HepG2 (cell line): ENCODE measurements around the gene PLXNB2. TPM values are rescaled to one million over a fixed set of nuclear protein-coding genes. Genes with fewer than 3 reads are reported as not detected.

Source experiments
- ATAD3A ChIP-seq: sonication (generic); formaldehyde crosslinking; IDR thresholded peaks from 2 replicates; pipeline ENCODE4 v1.4.0; 2020; ENCODE audit warnings: missing genetic modification reagents
- DNMT1 ChIP-seq: sonication (generic); formaldehyde crosslinking; IDR thresholded peaks from 2 replicates; pipeline ENCODE4 v1.5.1; 2020; ENCODE audit warnings: mild to moderate bottlenecking, missing genetic modification reagents
- FOXO1 ChIP-seq: sonication (generic); formaldehyde crosslinking; IDR thresholded peaks from 2 replicates; pipeline ENCODE4 v1.4.0; 2020; ENCODE audit warnings: missing genetic modification reagents
- GABPA ChIP-seq, 2 experiments: IDR thresholded peaks; 2 replicates each; pipeline ENCODE4 v1.6.1; 2011 to 2016; ENCODE audit warnings: low read depth in 2 of 2, low read length in 1 of 2, missing biosample characterization in 1 of 2, missing genetic modification characterization in 1 of 2
- HDAC6 ChIP-seq: fragments of 200-600 bp; sonication (generic); IDR thresholded peaks from 2 replicates; pipeline ENCODE4 v1.7.0; 2017; ENCODE audit warnings: mild to moderate bottlenecking, antibody characterized with exemption, low read length, low read depth
- HNRNPLL ChIP-seq: fragments of 200-400 bp; formaldehyde crosslinking; IDR thresholded peaks from 2 replicates; pipeline ENCODE4 v1.6.1; 2017; ENCODE audit warnings: mild to moderate bottlenecking, low read depth, low read length; ENCODE audit not compliant: poor library complexity, severe bottlenecking
- ISX ChIP-seq: sonication (generic); formaldehyde crosslinking; conservative IDR thresholded peaks from 2 replicates; pipeline ENCODE4 v1.5.0; 2020; ENCODE audit warnings: missing genetic modification reagents
- POLR2A ChIP-seq, 2 experiments: IDR thresholded peaks; 2 replicates each; pipeline ENCODE4 v1.6.1; 2011; ENCODE audit warnings: low read depth in 2 of 2, low read length in 2 of 2, mild to moderate bottlenecking in 1 of 2, moderate library complexity in 1 of 2; ENCODE audit not compliant: insufficient read depth in 1 of 2
- RARA ChIP-seq: IDR thresholded peaks from 2 replicates; pipeline ENCODE4 v1.6.1; 2016; ENCODE audit warnings: missing genetic modification reagents, missing compliant biosample characterization
- RBM22 ChIP-seq: fragments of 200-400 bp; formaldehyde crosslinking; optimal IDR thresholded peaks from 2 replicates; pipeline ENCODE3; 2017; ENCODE audit warnings: mild to moderate bottlenecking, low read length, moderate library complexity
- SAFB2 ChIP-seq: sonication (generic); formaldehyde crosslinking; IDR thresholded peaks from 2 replicates; pipeline ENCODE4 v1.5.1; 2020; ENCODE audit warnings: missing genetic modification reagents, low read depth, mild to moderate bottlenecking, borderline replicate concordance
- SAP130 ChIP-seq: IDR thresholded peaks from 2 replicates; pipeline ENCODE4 v1.6.1; 2016; ENCODE audit warnings: low read depth
- TARDBP ChIP-seq: sonication (generic); formaldehyde crosslinking; IDR thresholded peaks from 2 replicates; pipeline ENCODE4 v1.8.0; 2022; ENCODE audit warnings: mild to moderate bottlenecking, missing genetic modification reagents
- ZBTB3 ChIP-seq: sonication (generic); formaldehyde crosslinking; IDR thresholded peaks from 2 replicates; pipeline ENCODE4 v1.4.0; 2020; ENCODE audit warnings: low read depth, mild to moderate bottlenecking, moderate library complexity, missing genetic modification reagents, borderline replicate concordance
- ZFP62 ChIP-seq: sonication (generic); formaldehyde crosslinking; IDR thresholded peaks from 2 replicates; pipeline ENCODE4 v1.4.0; 2020; ENCODE audit warnings: missing genetic modification reagents
- ZKSCAN5 ChIP-seq: sonication (generic); formaldehyde crosslinking; IDR thresholded peaks from 2 replicates; pipeline ENCODE4 v1.5.1; 2020; ENCODE audit warnings: mild to moderate bottlenecking, missing genetic modification reagents
- ZNF232 ChIP-seq: sonication (generic); formaldehyde crosslinking; IDR thresholded peaks from 2 replicates; pipeline ENCODE4 v1.4.0; 2020; ENCODE audit warnings: missing genetic modification reagents, borderline replicate concordance
- ZNF234 ChIP-seq: sonication (generic); formaldehyde crosslinking; conservative IDR thresholded peaks from 2 replicates; pipeline ENCODE4 v1.5.1; 2020; ENCODE audit warnings: mild to moderate bottlenecking, missing genetic modification reagents
- ZNF33B ChIP-seq: sonication (generic); formaldehyde crosslinking; IDR thresholded peaks from 2 replicates; pipeline ENCODE4 v1.5.1; 2020; ENCODE audit warnings: mild to moderate bottlenecking, missing genetic modification reagents
- ZNF549 ChIP-seq: sonication (generic); formaldehyde crosslinking; IDR thresholded peaks from 2 replicates; pipeline ENCODE4 v1.5.0; 2020; ENCODE audit warnings: missing genetic modification reagents
- ZNF589 ChIP-seq: sonication (generic); formaldehyde crosslinking; conservative IDR thresholded peaks from 2 replicates; pipeline ENCODE4 v1.8.0; 2022; ENCODE audit warnings: mild to moderate bottlenecking, moderate library complexity, missing genetic modification reagents
- polyA plus RNA-seq, 8 experiments: library from polyadenylated mRNA; depleted of rRNA in 3 of 8; stranded (reverse) in 7 of 8; unstranded in 1 of 8; fragments of >200 nt; fragmentation: Illumina TruSeq in 4 of 8; extraction: Trizol in 4 of 8; gene quantifications; 2 replicates each; pipeline versions ENCODE4 v1.2.1 to v1.2.3, GENCODE V29; 2011 to 2016; ENCODE audit warnings: low read depth in 4 of 8, missing spikeins in 1 of 8, mixed read lengths in 1 of 8; ENCODE audit not compliant: insufficient read depth in 1 of 8
- total RNA-seq, 5 experiments: library from RNA; depleted of rRNA; stranded (reverse); fragments of >200 nt; fragmentation: Illumina TruSeq; extraction: Trizol; gene quantifications; 2 replicates each; pipeline ENCODE4 v1.2.3, GENCODE V29; 2016; ENCODE audit warnings: low read depth in 1 of 5
- TF ChIP-seq, protein P1 (sequence below): sonication (generic); formaldehyde crosslinking; IDR thresholded peaks from 2 replicates; pipeline ENCODE4 v1.4.0; 2020; ENCODE audit warnings: mild to moderate bottlenecking, missing genetic modification reagents
- TF ChIP-seq, protein P2 (sequence below): sonication (generic); formaldehyde crosslinking; IDR thresholded peaks from 2 replicates; pipeline ENCODE4 v1.4.0; 2020; ENCODE audit warnings: mild to moderate bottlenecking, missing genetic modification reagents
- TF ChIP-seq, protein P3 (sequence below), 2 experiments: sonication (generic) in 1 of 2; formaldehyde crosslinking in 1 of 2; IDR thresholded peaks; 2 replicates each; pipeline versions ENCODE4 v1.4.0 to v1.6.1; 2018 to 2020; ENCODE audit warnings: missing genetic modification reagents in 2 of 2, borderline replicate concordance in 1 of 2, low read depth in 1 of 2, mild to moderate bottlenecking in 1 of 2, missing biosample characterization in 1 of 2
- TF ChIP-seq, protein P4 (sequence below): sonication (generic); formaldehyde crosslinking; IDR thresholded peaks from 2 replicates; pipeline ENCODE4 v1.5.0; 2020; ENCODE audit warnings: missing genetic modification reagents

PLXNB2 gene
- total and polyA plus RNA-seq, 2 of the 13 experiments (the other 11 are each of a cell fraction or from before 2014, with no cell fraction given): 32.6 to 68.9 TPM

DNA sequence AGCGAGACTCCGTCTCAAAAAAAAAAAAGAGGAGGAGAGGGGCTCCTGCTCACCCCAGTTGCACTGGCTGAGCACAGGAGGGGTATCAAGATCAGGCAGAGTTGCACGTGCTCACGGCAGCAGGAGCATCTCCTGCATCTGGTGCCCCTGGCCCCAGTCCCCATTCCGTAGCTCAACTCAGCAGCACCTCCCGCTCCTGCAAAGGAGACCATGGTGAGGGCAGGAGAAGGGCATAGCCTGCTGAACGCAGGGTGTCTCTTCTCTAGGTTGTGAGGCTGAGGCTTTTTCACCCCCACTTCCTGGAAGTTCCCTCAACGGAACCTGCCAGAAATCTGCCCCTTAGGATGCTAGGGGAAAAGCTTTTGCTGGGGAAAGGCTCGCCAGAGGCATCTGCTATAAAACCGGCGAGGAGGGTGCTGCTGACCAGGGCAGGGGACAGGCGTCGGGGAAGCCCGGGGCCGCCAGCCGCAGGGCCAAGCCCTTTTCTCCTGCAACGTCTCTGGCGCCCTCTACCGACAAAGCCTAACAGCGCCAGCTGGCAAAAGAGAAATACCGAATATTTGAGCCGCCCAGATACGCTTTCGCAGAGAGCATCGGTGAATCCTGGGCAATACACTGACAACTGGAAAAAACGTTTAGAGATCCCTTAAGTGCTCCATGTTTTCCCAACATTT, 34.7 kb upstream of the PLXNB2 start (continued):
- TF ChIP-seq ZNF589 (CRISPR knock-in tag) (no peak), SAP130 (CRISPR knock-in tag) (peak; percentile 74), ZKSCAN5 (no peak), SAFB2 (CRISPR knock-in tag) (no peak), FOXO1 (CRISPR knock-in tag) (no peak), ZNF549 (CRISPR knock-in tag) (no peak), GABPA (IDR thresholded peaks at IDR 0.05; ENCODE audit: low read depth, low read length) (no peak), GABPA (CRISPR knock-in tag; IDR thresholded peaks at IDR 0.05; ENCODE audit: low read depth) (no peak), ZFP62 (no peak), DNMT1 (CRISPR knock-in tag) (no peak), HNRNPLL (no peak), ZBTB3 (CRISPR knock-in tag) (0 out of 2 replicates have a peak, but pooled peaks have one; percentile 4), RARA (no peak), ZNF33B (no peak), RBM22 (no peak), HDAC6 (no peak), TARDBP (CRISPR knock-in tag) (peak; percentile 33; the same call in 1 of the 2 replicates), ZNF232 (no peak), POLR2A (IDR thresholded peaks at IDR 0.05; ENCODE audit: insufficient read depth in 1 of 2, low read depth in 2 of 2, low read length in 2 of 2) (0 out of 4 replicates have a peak, but pooled peaks of 1 of the 2 experiments have one; percentile 6), ATAD3A (no peak), ZNF234 (CRISPR knock-in tag) (no peak), ISX (no peak)
- TF ChIP-seq, protein P1, sequence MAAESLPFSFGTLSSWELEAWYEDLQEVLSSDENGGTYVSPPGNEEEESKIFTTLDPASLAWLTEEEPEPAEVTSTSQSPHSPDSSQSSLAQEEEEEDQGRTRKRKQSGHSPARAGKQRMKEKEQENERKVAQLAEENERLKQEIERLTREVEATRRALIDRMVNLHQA (CRISPR knock-in tag): no peak
- TF ChIP-seq, protein P2, sequence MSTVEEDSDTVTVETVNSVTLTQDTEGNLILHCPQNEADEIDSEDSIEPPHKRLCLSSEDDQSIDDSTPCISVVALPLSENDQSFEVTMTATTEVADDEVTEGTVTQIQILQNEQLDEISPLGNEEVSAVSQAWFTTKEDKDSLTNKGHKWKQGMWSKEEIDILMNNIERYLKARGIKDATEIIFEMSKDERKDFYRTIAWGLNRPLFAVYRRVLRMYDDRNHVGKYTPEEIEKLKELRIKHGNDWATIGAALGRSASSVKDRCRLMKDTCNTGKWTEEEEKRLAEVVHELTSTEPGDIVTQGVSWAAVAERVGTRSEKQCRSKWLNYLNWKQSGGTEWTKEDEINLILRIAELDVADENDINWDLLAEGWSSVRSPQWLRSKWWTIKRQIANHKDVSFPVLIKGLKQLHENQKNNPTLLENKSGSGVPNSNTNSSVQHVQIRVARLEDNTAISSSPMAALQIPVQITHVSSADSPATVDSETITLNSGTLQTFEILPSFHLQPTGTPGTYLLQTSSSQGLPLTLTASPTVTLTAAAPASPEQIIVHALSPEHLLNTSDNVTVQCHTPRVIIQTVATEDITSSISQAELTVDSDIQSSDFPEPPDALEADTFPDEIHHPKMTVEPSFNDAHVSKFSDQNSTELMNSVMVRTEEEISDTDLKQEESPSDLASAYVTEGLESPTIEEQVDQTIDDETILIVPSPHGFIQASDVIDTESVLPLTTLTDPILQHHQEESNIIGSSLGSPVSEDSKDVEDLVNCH: no peak
- TF ChIP-seq, protein P3, sequence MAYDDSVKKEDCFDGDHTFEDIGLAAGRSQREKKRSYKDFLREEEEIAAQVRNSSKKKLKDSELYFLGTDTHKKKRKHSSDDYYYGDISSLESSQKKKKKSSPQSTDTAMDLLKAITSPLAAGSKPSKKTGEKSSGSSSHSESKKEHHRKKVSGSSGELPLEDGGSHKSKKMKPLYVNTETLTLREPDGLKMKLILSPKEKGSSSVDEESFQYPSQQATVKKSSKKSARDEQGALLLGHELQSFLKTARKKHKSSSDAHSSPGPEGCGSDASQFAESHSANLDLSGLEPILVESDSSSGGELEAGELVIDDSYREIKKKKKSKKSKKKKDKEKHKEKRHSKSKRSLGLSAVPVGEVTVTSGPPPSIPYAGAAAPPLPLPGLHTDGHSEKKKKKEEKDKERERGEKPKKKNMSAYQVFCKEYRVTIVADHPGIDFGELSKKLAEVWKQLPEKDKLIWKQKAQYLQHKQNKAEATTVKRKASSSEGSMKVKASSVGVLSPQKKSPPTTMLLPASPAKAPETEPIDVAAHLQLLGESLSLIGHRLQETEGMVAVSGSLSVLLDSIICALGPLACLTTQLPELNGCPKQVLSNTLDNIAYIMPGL (CRISPR knock-in tag; IDR thresholded peaks at IDR 0.05; ENCODE audit: borderline replicate concordance in 1 of 2, low read depth in 1 of 2): peak; percentile 87 to 89
- TF ChIP-seq, protein P4, sequence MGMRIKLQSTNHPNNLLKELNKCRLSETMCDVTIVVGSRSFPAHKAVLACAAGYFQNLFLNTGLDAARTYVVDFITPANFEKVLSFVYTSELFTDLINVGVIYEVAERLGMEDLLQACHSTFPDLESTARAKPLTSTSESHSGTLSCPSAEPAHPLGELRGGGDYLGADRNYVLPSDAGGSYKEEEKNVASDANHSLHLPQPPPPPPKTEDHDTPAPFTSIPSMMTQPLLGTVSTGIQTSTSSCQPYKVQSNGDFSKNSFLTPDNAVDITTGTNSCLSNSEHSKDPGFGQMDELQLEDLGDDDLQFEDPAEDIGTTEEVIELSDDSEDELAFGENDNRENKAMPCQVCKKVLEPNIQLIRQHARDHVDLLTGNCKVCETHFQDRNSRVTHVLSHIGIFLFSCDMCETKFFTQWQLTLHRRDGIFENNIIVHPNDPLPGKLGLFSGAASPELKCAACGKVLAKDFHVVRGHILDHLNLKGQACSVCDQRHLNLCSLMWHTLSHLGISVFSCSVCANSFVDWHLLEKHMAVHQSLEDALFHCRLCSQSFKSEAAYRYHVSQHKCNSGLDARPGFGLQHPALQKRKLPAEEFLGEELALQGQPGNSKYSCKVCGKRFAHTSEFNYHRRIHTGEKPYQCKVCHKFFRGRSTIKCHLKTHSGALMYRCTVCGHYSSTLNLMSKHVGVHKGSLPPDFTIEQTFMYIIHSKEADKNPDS (CRISPR knock-in tag): no peak
